Measurements from ENCODE around the gene TBL1XR1. TPM values are rescaled to one million over a fixed set of nuclear protein-coding genes. Genes with fewer than 3 reads are reported as not detected.

TBL1XR1 gene
- total RNA-seq, 1 donor from 2014 or later = 102 TPM

DNA sequence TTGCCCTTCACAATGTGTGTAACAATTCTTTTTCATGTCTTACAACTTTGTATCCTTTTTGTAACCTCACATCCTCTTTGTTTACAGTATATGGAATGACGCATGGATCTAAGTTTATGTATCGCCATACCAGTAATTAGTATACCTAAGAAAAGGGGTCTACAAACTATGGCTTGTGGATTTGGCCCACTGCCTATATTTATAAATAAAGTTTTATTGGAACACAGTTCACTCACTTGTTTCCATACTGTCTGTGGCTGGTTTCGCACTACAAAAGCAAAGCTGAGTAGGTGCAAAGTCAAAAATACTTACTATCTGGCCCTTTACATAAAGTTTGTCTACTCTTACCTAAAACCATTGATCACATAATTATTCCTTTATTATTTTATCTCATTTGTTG, 226.5 kb downstream of the TBL1XR1 start:
- H3K27me3 ChIP-seq (ENCODE audit: low read depth) = no peaks in the 10 kb centered on the region
- no peak for DNase-seq
- no peak overlapping the region for H3K4me3 ChIP-seq
- TF ChIP-seq, protein P1, sequence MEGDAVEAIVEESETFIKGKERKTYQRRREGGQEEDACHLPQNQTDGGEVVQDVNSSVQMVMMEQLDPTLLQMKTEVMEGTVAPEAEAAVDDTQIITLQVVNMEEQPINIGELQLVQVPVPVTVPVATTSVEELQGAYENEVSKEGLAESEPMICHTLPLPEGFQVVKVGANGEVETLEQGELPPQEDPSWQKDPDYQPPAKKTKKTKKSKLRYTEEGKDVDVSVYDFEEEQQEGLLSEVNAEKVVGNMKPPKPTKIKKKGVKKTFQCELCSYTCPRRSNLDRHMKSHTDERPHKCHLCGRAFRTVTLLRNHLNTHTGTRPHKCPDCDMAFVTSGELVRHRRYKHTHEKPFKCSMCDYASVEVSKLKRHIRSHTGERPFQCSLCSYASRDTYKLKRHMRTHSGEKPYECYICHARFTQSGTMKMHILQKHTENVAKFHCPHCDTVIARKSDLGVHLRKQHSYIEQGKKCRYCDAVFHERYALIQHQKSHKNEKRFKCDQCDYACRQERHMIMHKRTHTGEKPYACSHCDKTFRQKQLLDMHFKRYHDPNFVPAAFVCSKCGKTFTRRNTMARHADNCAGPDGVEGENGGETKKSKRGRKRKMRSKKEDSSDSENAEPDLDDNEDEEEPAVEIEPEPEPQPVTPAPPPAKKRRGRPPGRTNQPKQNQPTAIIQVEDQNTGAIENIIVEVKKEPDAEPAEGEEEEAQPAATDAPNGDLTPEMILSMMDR (IDR thresholded peaks at IDR 0.05; ENCODE audit: borderline replicate concordance) = no peak
- H3K27ac ChIP-seq (replicated peaks) = no peak overlapping the region
- intact Hi-C loops (cut with micrococcal nuclease) = no loop called here
- no peaks in the 10 kb centered on the region for H3K4me1 ChIP-seq
- H3K9me3 ChIP-seq (replicated peaks) = no peaks in the 10 kb centered on the region
- H3K36me3 ChIP-seq = no peaks in the 10 kb centered on the region

DNA sequence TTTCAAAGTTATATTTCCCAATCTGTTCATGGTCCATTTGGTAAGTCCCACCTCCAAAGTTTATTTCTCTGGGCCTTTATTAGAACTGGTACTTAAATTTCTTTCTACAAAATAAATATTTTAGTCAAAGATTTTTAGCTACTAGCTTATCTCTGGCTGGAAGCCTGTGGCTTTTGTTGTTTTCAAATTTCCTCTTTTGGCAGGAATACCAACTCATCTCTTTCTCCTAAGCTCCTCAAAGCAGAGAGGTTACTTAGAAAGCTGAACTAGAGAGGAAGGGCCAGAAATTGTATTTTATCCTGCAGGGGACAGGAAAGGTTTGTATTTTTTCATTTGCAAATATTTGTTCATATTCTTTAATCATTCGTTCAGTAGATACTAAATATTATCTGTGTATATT, 227.8 kb downstream of the TBL1XR1 start:
- Histone ChIP-seq H3K4me1 (no peaks in the 10 kb centered on the region), H3K36me3 (no peaks in the 10 kb centered on the region), H3K27ac (replicated peaks) (no peak overlapping the region), H3K9me3 (replicated peaks) (no peaks in the 10 kb centered on the region), H3K4me3 (no peak overlapping the region), H3K27me3 (ENCODE audit: low read depth) (no peaks in the 10 kb centered on the region)
- TF ChIP-seq, protein P1 (IDR thresholded peaks at IDR 0.05; ENCODE audit: borderline replicate concordance) = no peak
- no peak for DNase-seq
- intact Hi-C loops (cut with micrococcal nuclease) = no loop called here

All from left ventricle myocardium inferior (tissue), 1 donor.